Measurements from ENCODE around the gene STARD7.
A peak's percentile ranks its signal among the peaks of the same experiment; 100 is the strongest.
"Not testable (repeated sequence)": the region's sequence is repeated elsewhere in the genome, so short reads cannot be mapped to it uniquely, and the experiment has no call there.

The STARD7 gene

GRCh38 chr2:96143848-96144480 is 64.7 kb downstream of the STARD7 start:
- Histone ChIP-seq H3K36me3 (no peaks in the 10 kb centered on the region), H3K27ac (no peak overlapping the region), H3K4me1 (peaks cover 0 to 39% (median 19%) of the 10 kb centered on the region in 4 donors), H3K9me3 (no peaks in the 10 kb centered on the region), H3K4me3 (peak overlapping the region in 1 of 2 donors; percentile 59), H3K27me3 (peaks cover 0 to 5% of the 10 kb centered on the region in 2 donors)
- intact Hi-C loops (cut with DNase I; ENCODE audit: low total_unique reads), result loop anchor here (10.0 kb wide), 2 partner anchors 161 to 361 kb away; partner anchors contain the start of genes NEURL3 and SNRNP200
- DNase-seq, result peak in 1 of 2 donors; percentile 60
- no peak for TF ChIP-seq CTCF (IDR thresholded peaks at IDR 0.05)

GRCh38 chr2:96143231-96143847 is 65.3 kb downstream of the STARD7 start:
- H3K4me1 ChIP-seq, result peaks cover 0 to 36% (median 18%) of the 10 kb centered on the region in 4 donors
- no peak overlapping the region for H3K4me3 ChIP-seq

GRCh38 chr2:96142217-96143113 is 66.2 kb downstream of the STARD7 start:
- no peak overlapping the region for H3K4me3 ChIP-seq
- intact Hi-C loops (cut with DNase I; ENCODE audit: low total_unique reads), result loop anchor here (10.0 kb wide), 2 partner anchors 162 to 362 kb away; partner anchors contain the start of genes NEURL3 and SNRNP200
- TF ChIP-seq CTCF (IDR thresholded peaks at IDR 0.05), result no peak
- peaks cover 0 to 18% of the 10 kb centered on the region in 2 donors for H3K27me3 ChIP-seq
- H3K36me3 ChIP-seq, result no peaks in the 10 kb centered on the region
- DNase-seq, result no peak
- H3K4me1 ChIP-seq, result peaks cover 0 to 35% (median 16%) of the 10 kb centered on the region in 4 donors
- no peak overlapping the region for H3K27ac ChIP-seq
- H3K9me3 ChIP-seq, result no peaks in the 10 kb centered on the region

More at GRCh38 chr2:96143231-96143847, 65.3 kb downstream of the STARD7 start:
- no peak overlapping the region for H3K27ac ChIP-seq
- peak in 1 of 2 donors; percentile 40 for DNase-seq
- no peaks in the 10 kb centered on the region for H3K9me3 ChIP-seq
- intact Hi-C loops (cut with DNase I; ENCODE audit: low total_unique reads), result loop anchor here (10.0 kb wide), 2 partner anchors 161 to 361 kb away; partner anchors contain the start of genes NEURL3 and SNRNP200
- TF ChIP-seq CTCF (IDR thresholded peaks at IDR 0.05), result no peak
- H3K36me3 ChIP-seq, result no peaks in the 10 kb centered on the region
- peaks cover 0 to 9% of the 10 kb centered on the region in 2 donors for H3K27me3 ChIP-seq

GRCh38 chr2:96141624-96141967 is 67.0 kb downstream of the STARD7 start:
- not testable (repeated sequence) for H3K36me3 ChIP-seq, H3K4me3 ChIP-seq, H3K9me3 ChIP-seq, DNase-seq, H3K27ac ChIP-seq
- Histone ChIP-seq H3K4me1 (peaks cover 0 to 27% (median 16%) of the 10 kb centered on the region in 4 donors), H3K27me3 (peaks cover 0 to 23% of the 10 kb centered on the region in 2 donors)
- intact Hi-C loops (cut with DNase I; ENCODE audit: low total_unique reads), result loop anchor here (10.0 kb wide), 2 partner anchors 163 to 363 kb away; partner anchors contain the start of genes NEURL3 and SNRNP200

- Histone ChIP-seq H3K4me3 (no peak overlapping the region), H3K4me1 (peaks cover 0 to 21% (median 13%) of the 10 kb centered on the region in 4 donors), H3K9me3 (no peaks in the 10 kb centered on the region), H3K27me3 (peaks cover 0 to 28% of the 10 kb centered on the region in 2 donors), H3K27ac (no peak overlapping the region), H3K36me3 (no peaks in the 10 kb centered on the region)
- TF ChIP-seq CTCF (IDR thresholded peaks at IDR 0.05), result no peak
- no peak for DNase-seq
- intact Hi-C loops (cut with DNase I; ENCODE audit: low total_unique reads), result loop anchor here (10.0 kb wide), 2 partner anchors 164 to 364 kb away; partner anchors contain the start of genes NEURL3 and SNRNP200
Measured at GRCh38 chr2:96140941-96141623, 67.5 kb downstream of the STARD7 start.

All from tibial artery (tissue), 4 donors.